OCI-LY3 (cell line): ENCODE results near the gene USP19.

Experiments used
- EZH2phosphoT487 ChIP-seq: fragments of 200-600 bp; shearing (Covaris generic); IDR thresholded peaks from 2 replicates; pipeline ENCODE4 v1.6.1; 2018; ENCODE audit warnings: antibody characterized with exemption, mixed run types, low read depth
- TF ChIP-seq, protein P1 (sequence below): fragments of 200-600, 300-600 bp; sonication (generic); IDR thresholded peaks from 2 replicates; pipeline ENCODE4 v1.5.1; 2014; ENCODE audit warnings: antibody characterized with exemption, low read length, low read depth

- TF ChIP-seq, protein P1, sequence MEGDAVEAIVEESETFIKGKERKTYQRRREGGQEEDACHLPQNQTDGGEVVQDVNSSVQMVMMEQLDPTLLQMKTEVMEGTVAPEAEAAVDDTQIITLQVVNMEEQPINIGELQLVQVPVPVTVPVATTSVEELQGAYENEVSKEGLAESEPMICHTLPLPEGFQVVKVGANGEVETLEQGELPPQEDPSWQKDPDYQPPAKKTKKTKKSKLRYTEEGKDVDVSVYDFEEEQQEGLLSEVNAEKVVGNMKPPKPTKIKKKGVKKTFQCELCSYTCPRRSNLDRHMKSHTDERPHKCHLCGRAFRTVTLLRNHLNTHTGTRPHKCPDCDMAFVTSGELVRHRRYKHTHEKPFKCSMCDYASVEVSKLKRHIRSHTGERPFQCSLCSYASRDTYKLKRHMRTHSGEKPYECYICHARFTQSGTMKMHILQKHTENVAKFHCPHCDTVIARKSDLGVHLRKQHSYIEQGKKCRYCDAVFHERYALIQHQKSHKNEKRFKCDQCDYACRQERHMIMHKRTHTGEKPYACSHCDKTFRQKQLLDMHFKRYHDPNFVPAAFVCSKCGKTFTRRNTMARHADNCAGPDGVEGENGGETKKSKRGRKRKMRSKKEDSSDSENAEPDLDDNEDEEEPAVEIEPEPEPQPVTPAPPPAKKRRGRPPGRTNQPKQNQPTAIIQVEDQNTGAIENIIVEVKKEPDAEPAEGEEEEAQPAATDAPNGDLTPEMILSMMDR = no peak
- TF ChIP-seq EZH2phosphoT487 = no peak
Measured at GRCh38 chr3:49166752-49167556, 46.3 kb upstream of the USP19 start.
